ENCODE data around the gene KANSL1.
"Not testable (repeated sequence)": the region's sequence is repeated elsewhere in the genome, so short reads cannot be mapped to it uniquely, and the experiment has no call there.

The KANSL1 gene

DNA sequence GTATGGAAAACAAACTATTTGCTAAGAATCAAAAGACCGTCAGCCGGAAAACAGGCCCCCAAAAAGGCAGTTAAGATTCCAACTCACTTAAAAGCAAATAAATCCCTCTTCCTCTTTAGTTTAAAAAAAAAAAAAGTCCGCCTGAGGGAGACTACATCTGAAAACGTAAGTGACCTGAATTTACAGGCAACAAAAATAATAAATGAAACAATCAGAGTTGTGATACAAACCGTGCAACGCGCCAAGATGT lies 1.1 kb downstream of the KANSL1 start:
- DNase-seq (ENCODE audit: low read depth, low spot score) = no peak

DNA sequence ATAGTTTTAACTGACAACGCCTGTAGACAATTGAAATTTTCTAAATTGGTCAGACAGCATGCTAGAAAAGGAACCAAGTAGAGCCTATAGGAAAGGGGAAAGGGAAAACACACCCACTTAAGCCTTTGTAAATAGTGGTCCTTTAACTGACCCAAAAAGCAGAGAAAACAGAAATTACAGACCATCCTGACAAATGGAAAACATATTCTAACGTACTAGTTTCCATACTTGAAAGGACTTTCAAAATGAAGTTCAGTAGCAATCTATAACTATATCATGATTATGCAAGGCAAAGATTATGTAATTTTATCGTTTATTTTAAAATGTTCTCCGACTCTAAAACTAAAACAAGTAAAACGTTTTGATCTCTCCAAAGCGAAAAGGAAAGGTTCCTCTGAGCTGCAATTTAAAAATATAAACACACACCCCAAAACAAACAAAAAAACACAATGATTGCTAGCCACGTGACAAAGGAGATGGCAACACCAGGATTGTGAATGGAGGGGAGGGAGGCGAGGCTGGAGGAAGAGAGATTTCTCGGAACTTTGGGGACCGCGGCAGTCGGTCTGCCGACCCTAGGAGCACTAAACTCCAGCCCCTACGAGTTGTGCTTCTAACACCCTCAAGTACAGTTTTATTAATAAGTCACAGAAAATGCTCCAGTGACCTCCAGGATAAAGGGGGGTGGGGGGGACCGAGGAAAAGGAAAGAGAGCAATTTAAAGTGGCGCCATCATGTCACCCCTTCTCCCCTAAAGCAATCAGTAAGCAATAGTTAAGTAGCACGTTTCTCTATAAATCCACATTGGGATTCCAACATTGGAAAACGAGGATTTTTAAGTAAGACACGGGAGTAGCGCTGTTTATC lies 1.7 kb downstream of the KANSL1 start:
- no peak for DNase-seq (ENCODE audit: low read depth, low spot score)

DNA sequence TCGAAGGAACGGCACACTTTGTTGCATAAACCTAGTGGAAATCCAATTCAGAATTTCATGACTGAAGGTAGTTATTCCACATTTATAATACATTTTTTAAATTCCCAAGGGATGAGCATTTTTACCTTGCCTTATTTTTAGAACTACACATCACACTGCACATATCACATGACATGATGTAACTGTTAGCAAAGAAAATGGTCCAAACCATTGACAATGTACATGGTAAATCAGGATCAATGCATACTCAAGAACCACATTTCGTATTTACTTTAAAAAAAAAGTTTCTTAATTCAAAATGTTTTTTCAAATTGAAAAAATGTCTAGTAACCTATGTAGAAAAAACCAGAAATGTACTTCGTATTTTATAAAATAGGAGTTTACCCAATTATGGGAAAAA lies 2.5 kb downstream of the KANSL1 start:
- DNase-seq (ENCODE audit: low read depth, low spot score) = no peak

DNA sequence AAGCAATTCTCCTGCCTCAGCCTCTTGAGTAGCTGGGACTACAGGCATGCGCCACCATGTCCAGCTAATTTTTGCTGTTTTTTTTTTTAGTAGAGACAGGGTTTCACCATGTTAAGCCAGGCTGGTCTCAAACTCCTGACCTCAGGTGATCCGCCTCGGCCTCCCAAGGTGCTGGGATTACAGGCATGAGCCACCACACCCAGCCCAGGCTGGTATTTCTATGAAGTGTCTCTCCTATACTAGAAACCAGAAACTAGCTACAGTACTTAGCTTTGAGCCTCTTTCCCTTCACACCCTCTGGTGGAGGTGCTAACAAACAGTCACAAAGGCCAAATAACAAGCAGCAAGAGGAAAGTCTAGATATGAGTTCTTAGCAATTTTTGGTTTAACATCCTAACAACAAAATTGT lies 6.4 kb downstream of the KANSL1 start:
- not testable (repeated sequence) for DNase-seq (ENCODE audit: low read depth, low spot score)

DNA sequence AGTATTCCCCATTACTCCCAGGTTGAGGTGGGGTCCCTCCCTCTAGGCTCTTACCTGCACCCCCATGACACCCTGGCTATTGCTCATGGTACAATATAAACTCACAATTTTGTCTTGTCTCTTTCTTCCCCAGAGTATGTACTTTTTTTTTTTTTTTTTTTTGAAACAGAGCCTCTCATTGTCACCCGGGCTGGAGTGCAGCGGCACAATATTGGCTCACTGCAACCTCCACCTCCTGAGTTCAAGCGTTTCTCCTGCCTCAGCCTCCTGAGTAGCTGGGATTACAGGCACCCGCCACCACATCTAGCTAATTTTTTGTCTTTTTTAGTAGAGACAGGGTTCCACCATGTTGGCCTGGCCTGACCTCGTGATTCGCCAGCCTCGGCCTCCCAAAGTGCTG lies 8.5 kb downstream of the KANSL1 start:
- DNase-seq (ENCODE audit: low read depth, low spot score) = no peak

DNA sequence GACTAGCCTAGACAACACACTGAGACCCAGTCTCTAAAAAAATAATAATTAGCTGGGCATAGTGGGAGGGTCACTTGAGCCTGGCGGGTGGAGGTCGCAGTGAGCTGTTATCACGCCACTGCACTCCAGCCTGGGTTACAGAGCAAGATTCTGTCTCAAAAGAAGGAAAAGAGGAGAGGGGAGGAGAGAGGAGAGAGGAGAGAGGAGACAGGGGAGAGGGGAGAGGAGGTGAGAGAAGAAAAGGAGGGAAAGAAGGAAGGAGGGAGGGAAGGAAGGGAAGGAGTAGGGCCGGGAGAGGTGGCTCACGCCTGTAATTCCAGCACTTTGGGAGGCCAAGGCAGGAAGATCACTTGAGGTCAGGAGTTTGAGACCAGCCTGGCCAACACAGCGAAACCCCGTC lies 9.8 kb downstream of the KANSL1 start:
- DNase-seq (ENCODE audit: low read depth, low spot score) = not testable (repeated sequence)

DNA sequence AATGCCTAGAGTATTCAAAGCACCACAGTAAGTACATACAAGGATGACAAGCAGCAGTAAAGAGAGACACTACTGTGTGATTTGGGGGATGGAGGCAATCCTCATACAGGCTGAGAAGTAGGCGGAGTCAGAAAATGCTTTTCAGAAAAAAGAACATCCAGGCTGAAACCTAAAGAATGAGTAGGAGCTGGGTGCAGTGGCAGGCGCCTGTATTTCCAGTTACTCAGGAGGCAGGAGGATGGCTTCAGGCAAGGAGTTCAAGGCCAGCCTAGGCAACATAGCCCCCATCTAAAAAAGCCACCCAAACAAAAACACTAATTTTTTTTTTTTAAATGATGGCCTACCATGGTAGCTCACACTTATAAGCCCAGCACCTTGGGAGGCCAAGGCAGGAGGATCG lies 10.3 kb downstream of the KANSL1 start:
- DNase-seq (ENCODE audit: low read depth, low spot score) = no peak

DNA sequence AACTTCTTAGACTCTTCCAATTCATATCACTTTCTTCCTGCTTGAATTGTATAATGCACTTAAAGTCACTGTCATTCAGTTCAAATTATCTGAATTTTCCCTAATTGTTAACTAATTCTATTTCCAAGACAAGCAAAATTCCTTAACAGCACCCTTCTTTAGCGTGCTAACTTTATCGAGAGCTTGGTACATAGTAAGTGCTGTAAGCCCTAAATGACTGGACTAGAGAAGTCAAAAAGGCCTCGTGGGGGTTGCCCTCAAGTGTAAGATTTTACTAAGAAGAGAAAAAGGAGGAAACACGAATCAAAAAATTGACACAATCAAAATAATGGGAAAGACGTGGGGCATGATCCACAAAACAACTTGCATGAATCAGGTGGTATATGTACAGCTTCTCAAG lies 11.3 kb downstream of the KANSL1 start:
- DNase-seq (ENCODE audit: low read depth, low spot score) = no peak

DNA sequence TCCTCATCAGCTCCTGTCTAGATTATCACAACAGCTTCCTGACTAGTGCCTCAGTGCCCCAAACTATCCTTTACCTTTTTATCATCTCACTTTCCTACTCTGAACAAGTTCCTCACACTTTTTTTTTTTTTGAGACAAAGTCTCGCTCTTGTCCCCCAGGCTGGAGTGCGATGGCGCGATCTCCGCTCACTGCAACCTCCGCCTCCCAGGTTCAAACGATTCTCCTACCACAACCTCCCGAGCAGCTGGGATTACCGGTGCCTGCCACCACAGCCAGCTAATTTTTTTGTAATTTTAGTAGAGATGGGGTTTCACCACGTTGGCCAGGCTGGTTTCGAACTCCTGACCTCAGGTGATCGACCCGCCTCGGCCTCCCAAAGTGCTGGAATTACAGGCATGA lies 11.9 kb downstream of the KANSL1 start:
- not testable (repeated sequence) for DNase-seq (ENCODE audit: low read depth, low spot score)

DNA sequence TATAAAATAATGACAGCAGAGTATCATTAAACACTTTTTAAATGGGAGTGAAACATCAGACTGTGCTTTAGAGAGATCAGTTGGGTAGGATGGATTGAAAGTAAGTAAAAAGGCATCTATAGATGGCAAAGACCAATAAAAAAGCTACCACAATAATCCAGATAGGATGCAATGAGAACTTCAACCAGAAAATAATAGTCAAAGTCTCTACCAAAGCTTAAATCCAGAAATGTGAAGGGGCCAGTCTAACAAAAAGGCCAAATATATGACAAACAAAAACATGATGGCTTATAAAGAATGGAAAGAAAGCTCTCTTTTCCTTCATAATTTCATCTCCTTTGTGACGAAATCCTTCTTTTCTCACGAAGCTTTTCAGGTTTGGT lies 12.3 kb downstream of the KANSL1 start:
- no peak for DNase-seq (ENCODE audit: low read depth, low spot score)

DNA sequence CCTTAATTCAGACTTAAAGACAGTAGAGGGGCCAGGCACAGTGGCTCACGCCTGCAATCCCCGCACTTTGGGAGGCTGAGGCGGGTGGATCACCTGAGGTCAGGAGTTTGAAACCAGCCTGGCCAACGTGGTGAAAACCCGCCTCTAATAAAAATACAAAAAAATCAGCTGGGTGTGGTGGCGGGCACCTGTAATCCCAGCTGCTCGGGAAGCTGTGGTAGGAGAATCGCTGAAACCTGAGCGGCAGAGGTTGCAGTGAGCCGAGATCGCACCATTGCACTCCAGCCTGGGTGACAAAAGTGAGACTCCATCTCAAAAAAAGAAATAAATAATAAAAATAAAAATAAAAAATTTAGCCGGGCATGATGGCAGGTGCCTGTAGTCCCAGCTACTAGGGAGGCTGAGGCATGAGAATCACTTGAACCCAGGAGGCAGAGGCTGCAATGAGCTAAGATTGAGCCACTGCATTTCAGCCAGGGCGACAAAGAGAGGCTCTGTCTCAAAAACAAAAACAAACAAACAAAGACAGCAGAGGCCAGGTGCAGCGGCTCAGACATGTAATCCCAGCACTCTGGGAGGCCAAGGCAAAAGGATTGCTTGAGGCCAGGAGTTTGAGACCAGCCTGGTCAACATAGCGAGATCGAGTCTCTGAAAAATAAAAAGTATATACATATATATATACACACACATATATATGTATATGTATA lies 12.9 kb downstream of the KANSL1 start:
- not testable (repeated sequence) for DNase-seq (ENCODE audit: low read depth, low spot score)

DNA sequence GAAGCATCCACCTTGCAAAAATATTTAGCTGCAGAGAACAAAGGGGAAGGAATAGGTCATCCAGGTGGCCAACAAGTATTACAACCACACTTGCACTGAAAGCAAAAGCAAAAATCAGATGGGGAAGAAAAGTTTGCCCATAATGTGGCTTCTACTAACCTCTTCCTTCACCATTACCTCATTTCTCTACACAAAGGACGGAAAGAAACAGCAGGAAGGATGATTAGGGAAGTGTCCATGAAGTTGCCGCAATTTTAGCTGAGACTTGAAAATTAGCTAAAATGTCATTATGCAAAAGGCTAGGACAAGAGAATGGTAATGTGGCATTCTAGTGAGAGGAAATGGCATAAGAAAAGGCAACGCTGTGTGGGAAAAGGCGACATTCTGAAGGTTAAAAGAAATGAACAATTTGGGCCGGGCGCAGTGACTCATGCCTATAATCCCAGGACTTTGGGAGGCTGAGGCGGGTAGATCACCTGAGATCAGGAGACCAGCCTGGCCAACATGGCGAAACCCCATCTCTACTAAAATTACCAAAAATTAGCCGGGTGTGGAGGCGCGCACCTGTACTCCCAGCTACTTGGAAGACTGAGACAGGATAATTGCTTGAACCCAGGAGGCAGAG lies 13.7 kb downstream of the KANSL1 start:
- DNase-seq (ENCODE audit: low read depth, low spot score) = no peak

DNA sequence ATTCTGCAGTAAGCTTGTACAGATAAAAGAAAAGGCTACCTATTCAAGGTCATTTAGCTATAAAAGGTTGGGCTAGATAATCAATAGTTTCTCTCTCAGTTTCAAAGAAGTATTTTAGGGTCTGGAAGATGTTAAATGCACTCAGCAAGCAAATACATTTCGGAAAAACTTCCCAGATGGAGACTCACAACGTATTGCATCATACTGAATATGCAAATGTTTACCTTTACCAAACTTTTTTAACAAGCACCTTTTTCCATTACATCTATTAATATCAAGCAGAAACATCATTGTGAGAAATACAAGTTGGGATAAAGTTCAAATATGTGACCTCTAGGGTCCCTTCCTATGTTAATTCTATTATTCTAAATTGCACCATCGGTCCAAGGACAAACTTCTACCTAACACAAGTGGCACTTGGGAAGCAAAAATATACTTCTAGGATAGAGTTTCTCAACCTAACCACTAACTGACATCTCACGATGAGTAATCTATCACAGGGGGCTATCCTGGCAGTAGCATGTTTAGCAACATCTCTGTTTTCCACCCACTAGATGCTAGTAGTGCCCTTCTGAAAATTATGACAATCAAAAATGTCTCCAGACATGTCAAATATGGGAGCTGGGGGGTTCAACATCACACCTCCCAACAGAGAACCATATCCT lies 14.5 kb downstream of the KANSL1 start:
- DNase-seq (ENCODE audit: low read depth, low spot score) = no peak

DNA sequence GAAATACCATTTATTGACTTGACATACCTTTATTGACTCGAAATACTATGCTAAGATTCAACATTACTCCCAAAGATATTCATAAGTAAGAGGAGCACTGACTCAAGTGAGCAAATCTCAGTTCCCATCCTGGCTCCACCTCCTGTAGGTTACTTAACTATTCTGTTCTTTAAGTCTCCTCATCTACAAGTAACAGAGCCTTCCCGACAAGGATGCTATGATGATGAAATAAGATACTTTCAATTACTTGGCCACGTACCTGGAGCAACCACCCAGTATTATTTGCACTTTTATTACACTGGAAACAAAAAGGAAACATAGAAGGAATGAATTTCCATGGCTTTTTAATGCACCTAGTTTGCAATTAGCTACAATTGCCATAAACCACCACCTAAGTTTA lies 16.3 kb downstream of the KANSL1 start:
- no peak for DNase-seq (ENCODE audit: low read depth, low spot score)

DNA sequence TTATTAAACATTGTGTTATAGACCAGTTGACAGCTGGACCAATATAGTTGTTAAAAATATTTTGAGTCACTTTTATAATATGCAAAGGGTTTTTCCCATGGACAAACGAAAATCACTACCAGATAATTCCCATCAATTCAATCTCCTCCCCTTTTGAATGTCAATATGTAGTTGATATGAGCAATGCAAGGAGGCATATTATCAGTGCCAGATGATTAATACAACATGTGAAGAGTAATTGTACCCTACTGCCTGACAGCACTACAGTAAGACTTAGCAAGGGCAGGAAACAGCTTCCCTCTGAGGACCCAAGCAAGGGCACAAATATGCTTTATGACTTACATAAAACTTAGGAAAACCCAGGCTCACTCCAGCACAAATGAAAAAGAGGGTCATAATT lies 17.3 kb downstream of the KANSL1 start:
- no peak for DNase-seq (ENCODE audit: low read depth, low spot score)

DNA sequence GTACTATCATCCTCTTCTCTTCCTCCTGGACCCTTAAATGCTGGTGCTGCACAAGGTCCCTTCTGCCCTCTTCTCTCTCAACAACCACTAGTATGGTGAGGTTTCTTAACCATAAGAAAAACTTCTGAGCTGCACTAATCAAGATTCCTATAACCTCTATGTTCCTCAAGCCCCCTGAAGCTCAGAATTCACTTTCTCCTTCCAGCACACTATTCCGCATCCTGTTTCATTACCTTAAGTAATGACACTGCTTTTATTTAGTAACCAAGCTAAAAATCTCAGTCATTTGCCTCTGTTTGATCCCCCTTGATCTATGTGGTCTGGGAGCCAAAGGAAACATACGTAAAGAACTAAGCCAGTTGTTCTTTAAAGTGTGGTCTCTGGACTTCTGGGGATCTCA lies 20.1 kb downstream of the KANSL1 start:
- no peak for DNase-seq (ENCODE audit: low read depth, low spot score)

DNA sequence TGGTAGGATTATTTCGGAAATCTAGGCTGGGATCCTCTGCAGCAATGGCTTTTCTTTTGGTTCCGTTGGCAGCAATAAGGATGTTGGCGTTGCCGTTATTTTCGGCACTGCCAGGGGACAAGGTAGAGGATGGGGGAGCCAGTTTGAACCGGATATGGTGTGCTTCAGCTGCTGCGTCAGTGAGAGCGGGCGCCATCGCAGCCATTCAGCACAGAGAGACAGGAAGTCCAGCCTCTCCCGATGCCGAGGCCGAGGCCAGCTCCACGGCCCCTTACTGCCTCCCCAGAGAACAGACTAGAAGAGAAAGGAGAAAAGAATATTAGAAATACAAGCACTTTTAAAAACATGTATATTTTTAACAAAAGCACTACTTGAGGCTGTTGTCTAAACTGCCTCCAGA lies 21.3 kb downstream of the KANSL1 start:
- no peak for DNase-seq (ENCODE audit: low read depth, low spot score)

DNA sequence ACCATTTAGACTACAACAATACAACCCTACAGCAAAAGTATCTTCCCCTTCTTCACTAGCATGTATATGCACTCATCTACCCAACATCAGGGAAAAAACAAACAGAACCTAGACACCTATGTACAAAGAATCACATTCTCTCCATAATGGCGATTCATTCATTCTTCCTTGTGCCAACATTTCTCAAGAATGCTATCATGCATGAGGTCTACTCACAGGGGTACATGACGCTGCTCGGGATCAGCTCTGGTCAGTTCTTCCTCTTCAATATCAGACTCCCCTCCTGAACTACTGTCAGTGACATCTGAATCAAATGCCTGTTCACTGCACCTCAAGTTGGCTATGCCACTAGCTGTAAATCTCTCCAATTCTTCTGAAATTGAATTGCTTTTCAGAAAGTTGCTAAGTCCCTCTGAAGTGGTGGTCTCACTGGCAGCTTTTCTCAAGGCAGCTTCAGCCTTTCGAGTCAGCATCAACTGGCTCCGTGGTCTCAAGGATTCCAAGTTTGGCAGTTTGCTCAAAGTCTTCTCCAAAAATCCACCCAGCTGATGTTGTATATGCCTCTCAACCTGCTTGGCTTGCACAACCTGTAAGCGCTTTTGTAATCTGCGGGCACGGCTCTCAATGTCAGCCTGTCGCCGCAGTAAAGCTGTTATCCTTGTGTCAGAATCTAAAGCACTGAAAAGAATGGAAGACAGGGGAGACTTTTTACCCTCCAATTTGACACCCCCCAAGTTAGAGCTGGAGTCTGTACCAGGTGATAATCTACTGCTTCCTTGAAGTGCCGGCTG lies 22.4 kb downstream of the KANSL1 start:
- DNase-seq (ENCODE audit: low read depth, low spot score) = no peak

DNA sequence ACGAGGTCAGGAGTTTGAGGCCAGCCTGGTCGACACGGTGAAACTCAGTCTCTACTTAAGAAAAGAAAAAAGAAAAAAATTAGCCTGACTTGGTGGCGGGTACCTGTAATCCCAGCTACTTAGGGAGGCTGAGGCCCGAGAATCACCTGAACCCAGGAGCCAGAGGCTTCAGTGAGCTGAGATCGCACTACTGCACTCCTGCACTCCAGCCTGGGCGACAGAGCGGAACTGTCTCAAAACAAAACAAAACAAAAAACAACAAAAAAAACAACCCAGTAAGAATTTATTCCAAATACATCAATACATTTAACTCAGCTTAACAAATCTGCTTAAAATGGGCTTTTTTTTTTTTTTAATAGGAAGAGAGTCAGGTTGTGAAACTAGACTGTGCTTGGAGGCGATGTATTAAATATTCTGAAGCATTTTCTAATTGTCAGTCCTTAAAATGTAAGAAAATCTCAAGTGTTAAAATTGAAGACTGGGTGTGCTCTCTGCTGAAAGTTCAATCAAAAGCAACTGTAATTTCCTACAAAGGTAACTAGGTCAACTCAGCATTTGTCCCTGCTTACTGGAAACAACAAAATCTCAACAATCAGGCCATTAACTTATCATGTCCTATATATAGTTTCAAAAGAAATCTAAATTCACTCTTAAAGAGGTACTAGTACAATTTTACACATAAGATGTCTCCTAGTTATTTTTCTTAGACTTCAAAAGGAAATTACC lies 23.2 kb downstream of the KANSL1 start:
- DNase-seq (ENCODE audit: low read depth, low spot score) = no peak

DNA sequence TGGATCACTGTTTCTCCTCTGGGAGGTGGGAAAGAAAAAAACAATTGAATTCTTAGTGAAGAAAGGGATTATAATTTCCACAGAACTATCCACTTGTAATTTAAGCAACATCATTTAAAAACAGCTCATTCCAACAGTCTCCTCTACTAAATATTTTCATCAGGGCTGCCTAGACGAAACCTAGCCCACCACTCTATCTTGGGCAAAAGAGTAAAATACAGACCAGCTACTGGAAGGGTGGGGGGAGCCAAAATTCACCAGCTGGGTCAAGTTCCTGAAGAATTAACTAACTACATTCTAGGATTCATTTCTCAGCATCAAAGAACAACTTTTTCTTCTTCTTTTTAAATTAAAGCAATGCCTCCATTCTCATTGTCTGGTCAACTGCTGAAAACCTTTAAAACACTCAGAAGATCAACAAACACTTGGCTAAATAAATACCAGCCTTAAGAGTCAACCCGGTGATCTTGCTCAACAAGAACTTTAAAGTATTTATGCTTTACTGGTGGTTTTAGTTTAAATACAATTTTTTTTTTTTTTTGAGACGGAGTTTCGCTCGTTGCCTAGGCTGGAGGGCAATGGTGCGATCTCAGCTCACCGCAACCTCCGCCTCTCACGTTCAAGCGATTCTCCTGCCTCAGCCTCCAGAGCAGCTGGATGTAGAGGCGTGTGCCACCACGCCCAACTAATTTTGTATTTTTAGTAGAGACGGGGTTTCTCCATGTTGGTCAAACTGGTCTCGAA lies 25.2 kb downstream of the KANSL1 start:
- DNase-seq (ENCODE audit: low read depth, low spot score) = no peak

Data from iPS DF 19.7 (cell line).